Measurements from ENCODE around the gene PGAM2. TPM values are rescaled to one million over a fixed set of nuclear protein-coding genes. Genes with fewer than 3 reads are reported as not detected.

PGAM2 gene
- total and polyA plus RNA-seq, 2 donors: 5.7 to 31.0 TPM

- H3K4me1 ChIP-seq (ENCODE audit: control insufficient read depth in 2 of 2, insufficient read depth in 2 of 2, low read length in 2 of 2): peaks cover 0 to 12% of the 10 kb centered on the region in 2 donors
- peaks cover 68 to 77% of the 10 kb centered on the region in 2 donors for H3K36me3 ChIP-seq (ENCODE audit: control insufficient read depth in 2 of 2, insufficient read depth in 2 of 2, low read length in 1 of 2)
- DNase-seq (ENCODE audit: low read depth in 6 of 9, low spot score in 9 of 9): peak in 1 of 9 donors; percentile 47
- no peak overlapping the region for H3K4me3 ChIP-seq (ENCODE audit: low read length in 2 of 2)
- H3K9me3 ChIP-seq (ENCODE audit: control insufficient read depth in 2 of 2, insufficient read depth in 1 of 2, low read length in 1 of 2): no peaks in the 10 kb centered on the region
- H3K27me3 ChIP-seq (ENCODE audit: control insufficient read depth in 2 of 2, insufficient read depth in 1 of 2, low read length in 1 of 2): peaks cover 0 to 11% of the 10 kb centered on the region in 2 donors
- 90% methylated on average over 14 of the region's 14 CpGs for WGBS
- H3K27ac ChIP-seq (ENCODE audit: low read depth in 1 of 2, low read length in 1 of 2): no peak overlapping the region
Measured at GRCh38 chr7:44059219-44060090, 5.9 kb downstream of the PGAM2 start.

- DNase-seq (ENCODE audit: low read depth in 6 of 9, low spot score in 9 of 9): no peak
- peak overlapping the region in 1 of 2 donors; percentile 78 for H3K27ac ChIP-seq (ENCODE audit: low read depth in 1 of 2, low read length in 1 of 2)
- no peaks in the 10 kb centered on the region for H3K9me3 ChIP-seq (ENCODE audit: control insufficient read depth in 2 of 2, insufficient read depth in 1 of 2, low read length in 1 of 2)
- peaks cover 0 to 7% of the 10 kb centered on the region in 2 donors for H3K4me1 ChIP-seq (ENCODE audit: control insufficient read depth in 2 of 2, insufficient read depth in 2 of 2, low read length in 2 of 2)
- WGBS: 94% methylated on average over 7 of the region's 7 CpGs
- peaks cover 68 to 79% of the 10 kb centered on the region in 2 donors for H3K36me3 ChIP-seq (ENCODE audit: control insufficient read depth in 2 of 2, insufficient read depth in 2 of 2, low read length in 1 of 2)
- peaks cover 0 to 4% of the 10 kb centered on the region in 2 donors for H3K27me3 ChIP-seq (ENCODE audit: control insufficient read depth in 2 of 2, insufficient read depth in 1 of 2, low read length in 1 of 2)
- H3K4me3 ChIP-seq (ENCODE audit: low read length in 2 of 2): no peak overlapping the region
Measured at GRCh38 chr7:44058759-44059218, 6.6 kb downstream of the PGAM2 start.

- no peaks in the 10 kb centered on the region for H3K9me3 ChIP-seq (ENCODE audit: control insufficient read depth in 2 of 2, insufficient read depth in 1 of 2, low read length in 1 of 2)
- no peak overlapping the region for H3K27ac ChIP-seq (ENCODE audit: low read depth in 1 of 2, low read length in 1 of 2)
- peaks cover 0 to 3% of the 10 kb centered on the region in 2 donors for H3K4me1 ChIP-seq (ENCODE audit: control insufficient read depth in 2 of 2, insufficient read depth in 2 of 2, low read length in 2 of 2)
- H3K27me3 ChIP-seq (ENCODE audit: control insufficient read depth in 2 of 2, insufficient read depth in 1 of 2, low read length in 1 of 2): no peaks in the 10 kb centered on the region
- 96% methylated on average over 30 of the region's 30 CpGs for WGBS
- no peak overlapping the region for H3K4me3 ChIP-seq (ENCODE audit: low read length in 2 of 2)
- peaks cover 69 to 84% of the 10 kb centered on the region in 2 donors for H3K36me3 ChIP-seq (ENCODE audit: control insufficient read depth in 2 of 2, insufficient read depth in 2 of 2, low read length in 1 of 2)
- no peak for DNase-seq (ENCODE audit: low read depth in 6 of 9, low spot score in 9 of 9)
Measured at GRCh38 chr7:44057849-44058758, 7.3 kb downstream of the PGAM2 start.

GRCh38 chr7:44057181-44057848 is 8.1 kb downstream of the PGAM2 start:
- Histone ChIP-seq H3K4me3 (ENCODE audit: low read length in 2 of 2) (no peak overlapping the region), H3K27me3 (ENCODE audit: control insufficient read depth in 2 of 2, insufficient read depth in 1 of 2, low read length in 1 of 2) (no peaks in the 10 kb centered on the region), H3K9me3 (ENCODE audit: control insufficient read depth in 2 of 2, insufficient read depth in 1 of 2, low read length in 1 of 2) (no peaks in the 10 kb centered on the region), H3K27ac (ENCODE audit: low read depth in 1 of 2, low read length in 1 of 2) (no peak overlapping the region), H3K36me3 (ENCODE audit: control insufficient read depth in 2 of 2, insufficient read depth in 2 of 2, low read length in 1 of 2) (peaks cover 70 to 88% of the 10 kb centered on the region in 2 donors), H3K4me1 (ENCODE audit: control insufficient read depth in 2 of 2, insufficient read depth in 2 of 2, low read length in 2 of 2) (peaks cover 0 to 3% of the 10 kb centered on the region in 2 donors)
- no peak for DNase-seq (ENCODE audit: low read depth in 6 of 9, low spot score in 9 of 9)
- WGBS: 98% methylated on average over 11 of the region's 11 CpGs

DNA sequence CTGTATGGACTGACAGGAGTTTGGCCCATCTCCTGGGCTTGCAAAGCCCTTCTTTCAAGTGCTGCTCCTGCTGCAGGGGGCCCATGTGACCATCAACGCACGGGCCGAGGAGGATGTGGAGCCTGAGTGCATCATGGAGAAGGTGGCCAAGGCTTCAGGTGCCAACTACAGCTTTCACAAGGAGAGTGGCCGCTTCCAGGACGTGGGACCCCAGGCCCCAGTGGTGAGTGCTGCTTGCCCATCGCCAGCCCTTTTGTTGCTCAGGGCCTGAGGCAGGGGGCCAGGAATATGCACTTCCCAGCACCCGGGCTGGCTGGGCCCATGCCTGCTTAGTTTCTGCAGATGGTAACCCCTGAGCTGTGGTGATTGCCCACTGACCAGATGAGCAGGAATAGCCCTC is 8.7 kb downstream of the PGAM2 start:
- Histone ChIP-seq H3K27me3 (ENCODE audit: control insufficient read depth in 2 of 2, insufficient read depth in 1 of 2, low read length in 1 of 2) (no peaks in the 10 kb centered on the region), H3K36me3 (ENCODE audit: control insufficient read depth in 2 of 2, insufficient read depth in 2 of 2, low read length in 1 of 2) (peaks cover 69 to 88% of the 10 kb centered on the region in 2 donors), H3K4me3 (ENCODE audit: low read length in 2 of 2) (no peak overlapping the region), H3K9me3 (ENCODE audit: control insufficient read depth in 2 of 2, insufficient read depth in 1 of 2, low read length in 1 of 2) (no peaks in the 10 kb centered on the region), H3K27ac (ENCODE audit: low read depth in 1 of 2, low read length in 1 of 2) (no peak overlapping the region), H3K4me1 (ENCODE audit: control insufficient read depth in 2 of 2, insufficient read depth in 2 of 2, low read length in 2 of 2) (peaks cover 0 to 3% of the 10 kb centered on the region in 2 donors)
- no peak for DNase-seq (ENCODE audit: low read depth in 6 of 9, low spot score in 9 of 9)
- 97% methylated on average over 7 of the region's 7 CpGs for WGBS

DNA sequence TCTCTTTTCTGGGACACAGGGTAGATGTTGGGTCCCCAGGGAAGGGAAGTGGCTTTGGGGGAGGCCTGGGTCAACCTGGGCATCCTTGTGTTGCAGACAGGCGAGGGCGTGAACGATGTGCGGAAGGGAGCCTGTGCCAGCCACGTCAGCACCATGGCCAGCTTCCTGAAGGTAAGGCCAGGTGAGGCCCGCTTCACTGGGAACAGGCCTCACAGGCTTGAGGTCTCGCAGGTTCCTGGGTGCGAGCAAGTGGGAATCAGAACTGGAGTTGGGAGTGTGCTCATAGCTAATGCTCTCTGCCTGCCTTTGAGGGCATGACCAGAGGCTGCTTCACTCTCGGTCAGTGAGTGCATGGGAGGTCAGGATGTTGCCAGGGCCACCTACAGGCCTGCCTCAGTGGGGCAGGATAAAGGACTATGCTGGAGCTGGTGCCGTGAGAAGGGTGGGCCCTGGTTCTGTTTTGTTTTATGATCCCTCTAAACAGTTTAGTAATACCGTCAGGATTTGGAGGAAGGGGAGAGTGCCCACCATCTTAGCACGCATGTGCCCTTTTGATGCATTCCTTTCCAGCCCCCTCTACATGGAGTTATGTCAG is 12.5 kb downstream of the PGAM2 start:
- Histone ChIP-seq H3K9me3 (ENCODE audit: control insufficient read depth in 2 of 2, insufficient read depth in 1 of 2, low read length in 1 of 2) (no peaks in the 10 kb centered on the region), H3K27ac (ENCODE audit: low read depth in 1 of 2, low read length in 1 of 2) (no peak overlapping the region), H3K4me1 (ENCODE audit: control insufficient read depth in 2 of 2, insufficient read depth in 2 of 2, low read length in 2 of 2) (peaks cover 0 to 4% of the 10 kb centered on the region in 2 donors), H3K36me3 (ENCODE audit: control insufficient read depth in 2 of 2, insufficient read depth in 2 of 2, low read length in 1 of 2) (peaks cover 59 to 78% of the 10 kb centered on the region in 2 donors), H3K27me3 (ENCODE audit: control insufficient read depth in 2 of 2, insufficient read depth in 1 of 2, low read length in 1 of 2) (no peaks in the 10 kb centered on the region), H3K4me3 (ENCODE audit: low read length in 2 of 2) (no peak overlapping the region)
- no peak for DNase-seq (ENCODE audit: low read depth in 6 of 9, low spot score in 9 of 9)
- WGBS: 93% methylated on average over 12 of the region's 12 CpGs

DNA sequence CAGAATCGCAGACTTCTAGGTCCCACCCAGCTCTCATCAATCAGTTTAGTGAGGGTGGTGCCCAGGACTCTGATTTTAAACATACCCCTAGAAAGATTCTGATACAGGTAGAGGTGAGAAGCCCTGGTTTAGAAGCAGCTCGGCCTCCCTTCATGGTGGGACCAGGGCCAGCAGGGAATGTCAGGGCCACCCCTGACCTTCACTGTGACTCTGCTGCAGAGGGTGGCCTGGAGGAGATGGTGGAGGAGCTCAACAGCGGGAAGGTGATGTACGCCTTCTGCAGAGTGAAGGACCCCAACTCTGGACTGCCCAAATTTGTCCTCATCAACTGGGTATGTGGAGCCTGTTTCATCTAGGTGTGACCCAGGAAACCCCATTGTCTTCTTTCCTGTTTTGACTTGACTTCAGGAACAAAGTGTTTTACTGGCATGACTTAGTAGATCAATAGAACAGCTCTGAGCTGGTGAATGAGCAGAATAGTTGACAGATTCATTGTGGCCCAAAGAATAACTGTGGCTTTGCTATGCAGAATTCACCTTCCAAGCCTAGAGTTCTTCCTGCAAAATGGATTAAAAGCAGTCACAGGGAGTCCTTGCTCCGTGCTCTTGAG is 13.7 kb downstream of the PGAM2 start:
- H3K27ac ChIP-seq (ENCODE audit: low read depth in 1 of 2, low read length in 1 of 2): no peak overlapping the region
- H3K27me3 ChIP-seq (ENCODE audit: control insufficient read depth in 2 of 2, insufficient read depth in 1 of 2, low read length in 1 of 2): no peaks in the 10 kb centered on the region
- peaks cover 53 to 72% of the 10 kb centered on the region in 2 donors for H3K36me3 ChIP-seq (ENCODE audit: control insufficient read depth in 2 of 2, insufficient read depth in 2 of 2, low read length in 1 of 2)
- no peak overlapping the region for H3K4me3 ChIP-seq (ENCODE audit: low read length in 2 of 2)
- over 99% methylated on average over 5 of the region's 5 CpGs for WGBS
- H3K4me1 ChIP-seq (ENCODE audit: control insufficient read depth in 2 of 2, insufficient read depth in 2 of 2, low read length in 2 of 2): peaks cover 5 to 7% of the 10 kb centered on the region in 2 donors
- H3K9me3 ChIP-seq (ENCODE audit: control insufficient read depth in 2 of 2, insufficient read depth in 1 of 2, low read length in 1 of 2): no peaks in the 10 kb centered on the region
- DNase-seq (ENCODE audit: low read depth in 6 of 9, low spot score in 9 of 9): no peak

DNA sequence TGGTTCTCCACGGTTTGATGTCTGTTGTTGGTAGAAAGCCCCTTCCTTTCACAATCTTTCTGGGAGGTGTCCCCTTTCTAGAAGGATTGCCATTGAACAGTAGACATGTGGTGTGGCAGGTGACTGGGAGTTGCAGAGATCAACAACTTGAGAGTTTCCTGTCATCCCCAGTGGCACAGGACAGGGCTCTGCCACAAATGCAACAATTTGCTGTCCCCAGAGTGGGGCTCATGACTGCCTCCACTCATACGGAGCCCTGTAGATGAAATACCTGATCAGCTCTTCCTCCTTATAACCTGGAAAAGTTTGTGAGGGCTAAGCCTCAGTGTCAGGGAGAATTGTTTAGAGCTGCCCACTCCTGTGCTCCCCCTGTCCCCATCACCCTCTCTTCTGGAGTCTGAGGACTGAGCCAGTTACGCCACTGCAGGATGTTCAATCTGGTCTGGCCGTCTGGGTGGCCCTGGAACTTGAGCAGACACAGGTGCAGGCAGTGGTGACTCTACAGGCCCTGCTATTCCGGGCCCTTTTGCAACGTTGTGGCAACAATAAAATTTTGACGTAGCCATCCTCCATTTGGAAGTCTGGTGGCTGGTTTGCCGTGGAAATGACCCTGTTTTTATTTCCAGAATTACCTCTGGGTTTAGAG is 14.3 kb downstream of the PGAM2 start:
- H3K27ac ChIP-seq (ENCODE audit: low read depth in 1 of 2, low read length in 1 of 2): no peak overlapping the region
- H3K4me1 ChIP-seq (ENCODE audit: control insufficient read depth in 2 of 2, insufficient read depth in 2 of 2, low read length in 2 of 2): peaks cover 9 to 13% of the 10 kb centered on the region in 2 donors
- no peak overlapping the region for H3K4me3 ChIP-seq (ENCODE audit: low read length in 2 of 2)
- H3K27me3 ChIP-seq (ENCODE audit: control insufficient read depth in 2 of 2, insufficient read depth in 1 of 2, low read length in 1 of 2): no peaks in the 10 kb centered on the region
- DNase-seq (ENCODE audit: low read depth in 6 of 9, low spot score in 9 of 9): no peak
- no peaks in the 10 kb centered on the region for H3K9me3 ChIP-seq (ENCODE audit: control insufficient read depth in 2 of 2, insufficient read depth in 1 of 2, low read length in 1 of 2)
- peaks cover 51 to 72% of the 10 kb centered on the region in 2 donors for H3K36me3 ChIP-seq (ENCODE audit: control insufficient read depth in 2 of 2, insufficient read depth in 2 of 2, low read length in 1 of 2)
- WGBS: 97% methylated on average over 8 of the region's 8 CpGs
